GM04504 (cell line): ENCODE data around the gene UHMK1.
"Not testable (repeated sequence)": the region's sequence is repeated elsewhere in the genome, so short reads cannot be mapped to it uniquely, and the experiment has no call there.

ENCODE experiments used
- DNase-seq: peaks from one replicate; pipeline ENCODE4 v3.0.0-alpha.2; 2012; ENCODE audit warnings: low read depth

The UHMK1 gene

GRCh38 chr1:162566870-162567269 lies 69.3 kb downstream of the UHMK1 start:
- no peak for DNase-seq

GRCh38 chr1:162568802-162569201 lies 71.2 kb downstream of the UHMK1 start:
- no peak for DNase-seq

- DNase-seq = no peak
These were observed 73.1 kb downstream of the UHMK1 start for GRCh38 chr1:162570718-162571117.

- DNase-seq = not testable (repeated sequence)
These were observed 73.5 kb downstream of the UHMK1 start for GRCh38 chr1:162571121-162571520.

- no peak for DNase-seq
These were observed 74.1 kb downstream of the UHMK1 start for GRCh38 chr1:162571696-162572095.

GRCh38 chr1:162573136-162573535 lies 75.5 kb downstream of the UHMK1 start:
- no peak for DNase-seq

GRCh38 chr1:162578071-162578700 lies 80.6 kb downstream of the UHMK1 start:
- DNase-seq = no peak

- DNase-seq = no peak
These were observed 81.3 kb downstream of the UHMK1 start for GRCh38 chr1:162578936-162579335.
